Measurements from ENCODE around the gene KLK12.

KLK12 gene

DNA sequence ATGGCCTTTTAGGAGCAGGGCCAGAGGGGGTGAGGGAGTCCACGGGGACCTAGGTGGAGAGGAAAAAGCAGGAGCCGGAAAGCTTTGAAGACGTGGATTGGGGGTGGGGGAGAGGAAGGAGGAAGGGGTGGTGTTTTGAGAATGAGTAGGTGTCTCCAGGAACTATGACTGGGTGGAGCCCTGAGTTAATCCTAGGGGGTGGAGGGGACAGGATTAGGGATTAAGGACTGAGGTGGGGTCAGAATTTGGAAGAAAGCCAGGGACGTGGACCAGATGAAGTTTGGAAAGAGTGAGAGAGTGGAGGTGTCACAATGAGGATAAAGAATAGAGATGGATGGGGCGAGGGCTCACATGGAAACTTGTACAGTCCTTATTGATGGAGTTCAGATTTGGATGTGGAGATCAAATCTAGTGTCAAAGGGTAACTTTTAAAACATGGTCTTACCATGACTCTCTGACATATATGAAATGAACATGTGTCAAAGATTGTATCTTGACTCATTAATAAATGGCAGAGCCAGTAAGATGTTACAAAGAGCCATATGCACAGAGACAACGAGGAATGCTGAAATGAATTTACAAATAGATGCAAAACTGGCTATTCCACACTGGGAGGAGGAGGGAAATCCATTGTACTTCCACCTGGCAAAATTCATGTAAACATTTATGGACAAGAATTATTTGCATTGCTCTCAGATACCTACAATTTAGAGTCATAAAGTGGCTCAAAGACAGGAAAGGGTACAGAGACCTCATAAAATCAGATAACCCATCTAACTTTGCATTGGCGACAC, 31.8 kb upstream of the KLK12 start:
- Histone ChIP-seq H3K4me1 (ENCODE audit: insufficient read depth, low read length) (peaks cover 3% of the 10 kb centered on the region), H3K36me3 (ENCODE audit: insufficient read depth, low read length) (no peaks in the 10 kb centered on the region), H3K27me3 (ENCODE audit: insufficient read depth, low read length) (peaks cover 15% of the 10 kb centered on the region), H3K4me3 (ENCODE audit: low read length) (no peak overlapping the region), H3K9me3 (ENCODE audit: low read length) (no peaks in the 10 kb centered on the region), H2AFZ (ENCODE audit: low read depth, low read length) (no peak overlapping the region)

- Histone ChIP-seq H3K36me3 (ENCODE audit: insufficient read depth, low read length) (no peaks in the 10 kb centered on the region), H2AFZ (ENCODE audit: low read depth, low read length) (no peak overlapping the region), H3K27me3 (ENCODE audit: insufficient read depth, low read length) (peaks cover 15% of the 10 kb centered on the region), H3K9me3 (ENCODE audit: low read length) (no peaks in the 10 kb centered on the region), H3K4me1 (ENCODE audit: insufficient read depth, low read length) (peaks cover 3% of the 10 kb centered on the region), H3K4me3 (ENCODE audit: low read length) (no peak overlapping the region)
Measured at GRCh38 chr19:51065221-51065960, 30.6 kb upstream of the KLK12 start.

GRCh38 chr19:51064534-51065220, 29.9 kb upstream of the KLK12 start, which contains the start of gene KLK13:
KLK13 (minus strand) TSS chr19:51065092; CDS start chr19:51065067, 25 bp downstream.
- Histone ChIP-seq H3K4me3 (ENCODE audit: low read length) (no peak within 1 kb of the TSS), H2AFZ (ENCODE audit: low read depth, low read length) (no peak within 1 kb of the TSS), H3K36me3 (ENCODE audit: insufficient read depth, low read length) (no peaks in the 10 kb centered on the region), H3K27me3 (ENCODE audit: insufficient read depth, low read length) (peaks cover 15% of the 10 kb centered on the region), H3K9me3 (ENCODE audit: low read length) (no peaks in the 10 kb centered on the region), H3K4me1 (ENCODE audit: insufficient read depth, low read length) (peaks cover 3% of the 10 kb centered on the region)

DNA sequence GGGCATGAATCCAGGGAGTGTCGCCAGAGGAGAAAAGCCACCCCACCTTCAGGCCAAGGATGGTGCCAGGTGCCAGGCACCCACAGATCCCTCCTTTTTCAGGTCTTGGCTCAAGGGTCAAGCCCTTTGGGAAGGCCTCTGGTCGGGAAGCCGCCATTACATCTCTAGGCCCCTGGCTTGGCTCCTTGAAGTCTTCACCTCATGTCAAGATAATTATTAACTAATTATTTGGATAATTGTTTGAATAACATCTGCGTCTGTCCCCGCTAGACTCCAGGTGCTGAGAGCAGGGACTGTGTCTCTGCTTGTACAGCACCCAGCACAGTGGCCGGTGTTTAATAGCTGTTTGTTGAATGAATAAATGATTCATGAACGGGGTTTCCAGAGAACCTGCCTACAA, 28.9 kb upstream of the KLK12 start:
- H2AFZ ChIP-seq (ENCODE audit: low read depth, low read length), result no peak overlapping the region
- no peak overlapping the region for H3K4me3 ChIP-seq (ENCODE audit: low read length)
- peaks cover 3% of the 10 kb centered on the region for H3K4me1 ChIP-seq (ENCODE audit: insufficient read depth, low read length)
- peaks cover 13% of the 10 kb centered on the region for H3K27me3 ChIP-seq (ENCODE audit: insufficient read depth, low read length)
- no peaks in the 10 kb centered on the region for H3K9me3 ChIP-seq (ENCODE audit: low read length)
- H3K36me3 ChIP-seq (ENCODE audit: insufficient read depth, low read length), result no peaks in the 10 kb centered on the region

- H3K4me3 ChIP-seq (ENCODE audit: low read length), result no peak overlapping the region
- peaks cover 3% of the 10 kb centered on the region for H3K4me1 ChIP-seq (ENCODE audit: insufficient read depth, low read length)
- H3K36me3 ChIP-seq (ENCODE audit: insufficient read depth, low read length), result no peaks in the 10 kb centered on the region
- H2AFZ ChIP-seq (ENCODE audit: low read depth, low read length), result no peak overlapping the region
- H3K9me3 ChIP-seq (ENCODE audit: low read length), result no peaks in the 10 kb centered on the region
- H3K27me3 ChIP-seq (ENCODE audit: insufficient read depth, low read length), result peaks cover 13% of the 10 kb centered on the region
Measured at GRCh38 chr19:51060973-51061372, 26.2 kb upstream of the KLK12 start.

- Histone ChIP-seq H3K4me1 (ENCODE audit: insufficient read depth, low read length) (peaks cover 3% of the 10 kb centered on the region), H2AFZ (ENCODE audit: low read depth, low read length) (no peak overlapping the region), H3K9me3 (ENCODE audit: low read length) (no peaks in the 10 kb centered on the region), H3K4me3 (ENCODE audit: low read length) (no peak overlapping the region), H3K27me3 (ENCODE audit: insufficient read depth, low read length) (peaks cover 8% of the 10 kb centered on the region), H3K36me3 (ENCODE audit: insufficient read depth, low read length) (no peaks in the 10 kb centered on the region)
Measured at GRCh38 chr19:51060336-51060735, 25.5 kb upstream of the KLK12 start.

DNA sequence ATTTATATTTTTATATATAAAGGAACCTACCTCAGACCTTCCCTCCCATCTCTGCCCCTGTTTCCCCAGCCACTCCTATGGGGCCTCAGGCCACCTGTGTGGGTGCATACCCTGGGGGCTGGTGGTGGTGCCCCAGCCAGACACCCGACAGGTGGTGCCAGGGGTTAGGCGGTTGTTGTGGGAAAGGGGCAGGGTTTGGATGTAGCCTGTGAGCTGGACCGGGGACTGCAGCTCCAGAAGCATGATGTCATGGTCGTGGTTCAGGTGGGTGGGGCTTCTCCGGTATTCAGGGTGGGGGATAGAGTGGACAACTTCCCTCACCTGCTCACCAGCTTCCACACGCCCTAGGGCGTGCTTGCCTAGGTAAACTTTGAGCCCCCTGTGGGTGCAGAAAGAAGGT, 24.9 kb upstream of the KLK12 start:
- H3K9me3 ChIP-seq (ENCODE audit: low read length), result no peaks in the 10 kb centered on the region
- no peak overlapping the region for H2AFZ ChIP-seq (ENCODE audit: low read depth, low read length)

DNA sequence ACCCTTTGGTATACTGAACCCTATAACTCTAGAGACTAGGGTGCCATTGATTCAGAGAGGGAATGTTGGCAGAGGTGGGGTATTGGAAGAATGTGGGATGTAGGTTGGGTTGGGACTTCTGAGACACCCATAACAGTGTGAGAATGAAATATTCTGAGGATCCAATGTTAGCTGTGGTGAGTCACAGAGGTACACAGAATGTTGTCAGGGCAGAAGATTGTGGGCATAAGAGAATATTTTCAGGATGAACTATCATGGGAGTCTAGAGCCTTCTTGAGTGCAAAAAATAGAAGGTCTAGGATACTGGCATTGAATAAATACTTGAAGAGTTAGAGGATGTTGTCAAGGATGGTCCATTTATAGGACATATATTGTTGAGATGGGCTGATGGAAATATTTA, 21.1 kb upstream of the KLK12 start:
- H2AFZ ChIP-seq (ENCODE audit: low read depth, low read length), result no peak overlapping the region
- H3K27me3 ChIP-seq (ENCODE audit: insufficient read depth, low read length), result peaks cover 12% of the 10 kb centered on the region
- H3K4me1 ChIP-seq (ENCODE audit: insufficient read depth, low read length), result no peaks in the 10 kb centered on the region
- no peak overlapping the region for H3K4me3 ChIP-seq (ENCODE audit: low read length)
- H3K9me3 ChIP-seq (ENCODE audit: low read length), result no peaks in the 10 kb centered on the region
- no peaks in the 10 kb centered on the region for H3K36me3 ChIP-seq (ENCODE audit: insufficient read depth, low read length)

More for the DNA sequence above, 24.9 kb upstream of the KLK12 start:
- Histone ChIP-seq H3K4me1 (ENCODE audit: insufficient read depth, low read length) (no peaks in the 10 kb centered on the region), H3K36me3 (ENCODE audit: insufficient read depth, low read length) (no peaks in the 10 kb centered on the region), H3K27me3 (ENCODE audit: insufficient read depth, low read length) (peaks cover 8% of the 10 kb centered on the region), H3K4me3 (ENCODE audit: low read length) (no peak overlapping the region)

GRCh38 chr19:51047031-51047335, 12.2 kb upstream of the KLK12 start:
- no peak overlapping the region for H3K4me3 ChIP-seq (ENCODE audit: low read length)
- no peak overlapping the region for H2AFZ ChIP-seq (ENCODE audit: low read depth, low read length)
- H3K36me3 ChIP-seq (ENCODE audit: insufficient read depth, low read length), result no peaks in the 10 kb centered on the region
- no peaks in the 10 kb centered on the region for H3K9me3 ChIP-seq (ENCODE audit: low read length)
- no peaks in the 10 kb centered on the region for H3K4me1 ChIP-seq (ENCODE audit: insufficient read depth, low read length)
- no peaks in the 10 kb centered on the region for H3K27me3 ChIP-seq (ENCODE audit: insufficient read depth, low read length)

- Histone ChIP-seq H3K36me3 (ENCODE audit: insufficient read depth, low read length) (no peaks in the 10 kb centered on the region), H3K4me3 (ENCODE audit: low read length) (no peak overlapping the region), H3K9me3 (ENCODE audit: low read length) (no peaks in the 10 kb centered on the region), H3K4me1 (ENCODE audit: insufficient read depth, low read length) (no peaks in the 10 kb centered on the region), H2AFZ (ENCODE audit: low read depth, low read length) (no peak overlapping the region), H3K27me3 (ENCODE audit: insufficient read depth, low read length) (no peaks in the 10 kb centered on the region)
Measured at GRCh38 chr19:51044327-51044726, 9.5 kb upstream of the KLK12 start.

DNA sequence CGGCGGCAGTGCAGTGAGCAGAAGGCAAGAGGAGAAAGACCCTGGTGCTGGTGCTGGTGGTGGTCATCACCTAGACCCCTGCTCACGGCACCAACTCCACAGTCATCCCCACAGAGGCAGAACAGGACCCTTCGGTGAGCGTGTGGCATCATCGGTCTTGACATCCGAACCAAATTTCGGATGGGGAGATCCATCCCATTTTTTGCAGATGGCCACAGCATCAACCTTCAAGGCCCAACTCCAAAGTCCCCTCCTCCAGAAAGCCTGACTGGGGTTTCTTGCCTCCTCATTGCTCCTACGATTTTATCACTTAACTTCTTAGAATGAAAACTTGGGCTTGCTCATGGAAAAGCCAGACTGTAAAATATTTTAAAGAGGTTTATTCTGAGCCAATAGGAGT, 8.7 kb upstream of the KLK12 start:
- Histone ChIP-seq H3K36me3 (ENCODE audit: insufficient read depth, low read length) (no peaks in the 10 kb centered on the region), H3K4me1 (ENCODE audit: insufficient read depth, low read length) (no peaks in the 10 kb centered on the region), H3K27me3 (ENCODE audit: insufficient read depth, low read length) (no peaks in the 10 kb centered on the region), H2AFZ (ENCODE audit: low read depth, low read length) (no peak overlapping the region), H3K4me3 (ENCODE audit: low read length) (no peak overlapping the region), H3K9me3 (ENCODE audit: low read length) (no peaks in the 10 kb centered on the region)

GRCh38 chr19:51040151-51040550, 5.3 kb upstream of the KLK12 start:
- Histone ChIP-seq H3K27me3 (ENCODE audit: insufficient read depth, low read length) (peaks cover under 1% of the 10 kb centered on the region), H3K36me3 (ENCODE audit: insufficient read depth, low read length) (no peaks in the 10 kb centered on the region), H3K4me1 (ENCODE audit: insufficient read depth, low read length) (no peaks in the 10 kb centered on the region), H3K4me3 (ENCODE audit: low read length) (no peak overlapping the region), H2AFZ (ENCODE audit: low read depth, low read length) (no peak overlapping the region), H3K9me3 (ENCODE audit: low read length) (no peaks in the 10 kb centered on the region)

DNA sequence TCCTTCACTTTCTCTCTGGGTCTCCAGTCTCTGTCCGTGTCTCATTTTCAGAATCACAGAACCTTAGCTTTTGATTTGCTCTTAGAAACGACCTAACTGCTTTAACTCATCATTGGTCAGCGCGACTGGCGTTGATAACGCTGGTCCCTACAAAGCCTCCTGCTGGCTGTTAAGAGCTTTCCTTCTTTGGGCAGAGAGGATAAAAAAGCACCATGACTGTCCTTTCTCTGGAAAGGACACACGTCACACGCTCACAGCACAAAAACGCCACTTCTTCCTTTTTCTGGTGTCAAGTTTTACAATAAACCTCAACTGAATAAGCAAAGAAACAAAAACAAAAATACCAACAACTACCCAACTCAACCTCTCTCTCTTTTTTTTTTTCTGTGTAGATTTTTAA, 1.7 kb upstream of the KLK12 start:
- no peaks in the 10 kb centered on the region for H3K9me3 ChIP-seq (ENCODE audit: low read length)
- H3K4me3 ChIP-seq (ENCODE audit: low read length), result no peak overlapping the region
- no peak overlapping the region for H2AFZ ChIP-seq (ENCODE audit: low read depth, low read length)
- peaks cover 6% of the 10 kb centered on the region for H3K27me3 ChIP-seq (ENCODE audit: insufficient read depth, low read length)
- no peaks in the 10 kb centered on the region for H3K4me1 ChIP-seq (ENCODE audit: insufficient read depth, low read length)
- H3K36me3 ChIP-seq (ENCODE audit: insufficient read depth, low read length), result no peaks in the 10 kb centered on the region

All from neuron (in vitro differentiated cells).